ENCODE results near the gene ZNF430.

- TF ChIP-seq SAP30 (IDR thresholded peaks at IDR 0.05; ENCODE audit: borderline replicate concordance, insufficient read depth, low read depth, low read length, poor library complexity, severe bottlenecking) (no peak), SREBF1 (IDR thresholded peaks at IDR 0.05; ENCODE audit: borderline replicate concordance, low read depth, low read length) (no peak)
These were observed 77.8 kb downstream of the ZNF430 start for GRCh38 chr19:21098291-21098690.

Measured in K562 (cell line).